Nephron (organoid): ENCODE results near the gene ZSWIM6.

ENCODE experiments used
- H3K27ac Mint-ChIP-seq, 3 experiments: 2 replicates each; pipeline ENCODE4 v1.8.0; 2020; ENCODE audit warnings: mixed read lengths in 3 of 3, mild to moderate bottlenecking in 2 of 3, moderate library complexity in 1 of 3
- H3K27me3 Mint-ChIP-seq: 2 replicates; pipeline ENCODE4 v1.8.0; 2021; ENCODE audit warnings: low read depth, mild to moderate bottlenecking, moderate library complexity, mixed read lengths
- H3K36me3 Mint-ChIP-seq: 2 replicates; pipeline ENCODE4 v1.8.0; 2020; ENCODE audit warnings: low read depth, mixed read lengths
- H3K4me1 Mint-ChIP-seq: 2 replicates; pipeline ENCODE4 v1.8.0; 2020; ENCODE audit warnings: mixed read lengths
- H3K4me3 Mint-ChIP-seq, 3 experiments: 2 replicates each; pipeline ENCODE4 v1.8.0; 2020; ENCODE audit warnings: mild to moderate bottlenecking in 3 of 3, mixed read lengths in 3 of 3, moderate library complexity in 2 of 3
- H3K9me3 Mint-ChIP-seq: 2 replicates; pipeline ENCODE4 v1.8.0; 2020; ENCODE audit warnings: mixed read lengths
- TF ChIP-seq, protein P1 (sequence below), 3 experiments: fragments of 200-600 bp; sonication (generic); IDR thresholded peaks; one replicate each; pipeline ENCODE4 v1.5.0; 2021; ENCODE audit warnings: antibody characterized with exemption in 3 of 3; ENCODE audit not compliant: unreplicated experiment in 3 of 3

ZSWIM6 gene

DNA sequence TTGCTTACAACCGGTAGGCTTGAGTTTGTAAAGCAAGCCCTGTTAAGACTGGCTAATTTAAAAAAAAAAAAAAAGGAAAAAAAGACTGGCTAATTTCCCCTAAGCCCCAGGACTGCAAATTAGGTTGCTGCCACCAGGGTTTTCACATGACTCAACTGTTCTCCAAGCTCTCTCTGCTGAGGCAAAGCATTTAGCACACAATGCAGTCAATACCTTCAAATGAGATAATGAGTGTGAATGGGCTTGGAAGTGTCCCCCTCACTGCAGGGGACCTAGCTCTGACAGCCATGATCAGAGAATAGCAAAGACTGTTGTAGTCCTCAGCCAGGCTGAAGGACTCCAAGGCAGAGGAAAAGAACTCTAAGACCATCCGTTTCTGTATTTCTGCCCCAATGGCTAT, 42.8 kb upstream of the ZSWIM6 start:
- Mint-ChIP-seq H3K36me3 (no peaks in the 10 kb centered on the region), H3K27me3 (no peaks in the 10 kb centered on the region)
- TF ChIP-seq, protein P1, sequence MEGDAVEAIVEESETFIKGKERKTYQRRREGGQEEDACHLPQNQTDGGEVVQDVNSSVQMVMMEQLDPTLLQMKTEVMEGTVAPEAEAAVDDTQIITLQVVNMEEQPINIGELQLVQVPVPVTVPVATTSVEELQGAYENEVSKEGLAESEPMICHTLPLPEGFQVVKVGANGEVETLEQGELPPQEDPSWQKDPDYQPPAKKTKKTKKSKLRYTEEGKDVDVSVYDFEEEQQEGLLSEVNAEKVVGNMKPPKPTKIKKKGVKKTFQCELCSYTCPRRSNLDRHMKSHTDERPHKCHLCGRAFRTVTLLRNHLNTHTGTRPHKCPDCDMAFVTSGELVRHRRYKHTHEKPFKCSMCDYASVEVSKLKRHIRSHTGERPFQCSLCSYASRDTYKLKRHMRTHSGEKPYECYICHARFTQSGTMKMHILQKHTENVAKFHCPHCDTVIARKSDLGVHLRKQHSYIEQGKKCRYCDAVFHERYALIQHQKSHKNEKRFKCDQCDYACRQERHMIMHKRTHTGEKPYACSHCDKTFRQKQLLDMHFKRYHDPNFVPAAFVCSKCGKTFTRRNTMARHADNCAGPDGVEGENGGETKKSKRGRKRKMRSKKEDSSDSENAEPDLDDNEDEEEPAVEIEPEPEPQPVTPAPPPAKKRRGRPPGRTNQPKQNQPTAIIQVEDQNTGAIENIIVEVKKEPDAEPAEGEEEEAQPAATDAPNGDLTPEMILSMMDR (IDR thresholded peaks at IDR 0.05; ENCODE audit: unreplicated experiment in 3 of 3), result no peak

DNA sequence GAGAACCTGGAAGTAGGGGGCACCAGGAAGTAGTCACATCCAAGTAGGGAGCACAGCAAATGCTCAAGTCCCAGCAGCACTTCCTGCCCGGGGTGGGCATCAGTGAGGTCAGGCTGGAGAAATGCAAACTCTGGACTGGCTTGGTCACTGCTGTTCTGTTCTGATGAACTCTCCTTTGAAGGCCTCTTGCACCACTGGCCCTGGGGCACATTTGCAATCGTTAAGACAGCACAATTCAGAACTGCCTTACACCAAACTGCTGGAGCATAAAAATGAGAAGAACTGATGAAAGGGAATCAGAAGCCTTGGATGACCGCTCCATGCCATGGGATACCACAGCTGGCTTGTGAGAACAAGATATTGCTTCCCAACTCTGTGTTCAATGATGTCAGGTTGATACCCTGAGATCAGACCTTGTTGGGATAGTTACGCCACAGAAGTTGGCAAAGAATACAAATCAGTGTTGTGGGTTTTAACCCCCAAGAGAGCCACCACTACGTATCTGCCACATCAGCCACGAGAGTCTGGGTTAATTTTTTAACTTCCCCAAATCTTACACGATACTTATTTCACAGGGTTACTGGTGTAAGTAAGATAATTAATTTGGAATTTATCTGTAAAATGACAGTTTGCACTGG, 42.3 kb upstream of the ZSWIM6 start:
- Mint-ChIP-seq H3K4me1 (no peaks in the 10 kb centered on the region), H3K36me3 (no peaks in the 10 kb centered on the region)

More for the DNA sequence above, 42.8 kb upstream of the ZSWIM6 start:
- H3K9me3 Mint-ChIP-seq, result no peaks in the 10 kb centered on the region
- no peak overlapping the region for H3K4me3 Mint-ChIP-seq
- peak overlapping the region in 1 of 3 experiments; percentile 43 for H3K27ac Mint-ChIP-seq
- no peaks in the 10 kb centered on the region for H3K4me1 Mint-ChIP-seq

DNA sequence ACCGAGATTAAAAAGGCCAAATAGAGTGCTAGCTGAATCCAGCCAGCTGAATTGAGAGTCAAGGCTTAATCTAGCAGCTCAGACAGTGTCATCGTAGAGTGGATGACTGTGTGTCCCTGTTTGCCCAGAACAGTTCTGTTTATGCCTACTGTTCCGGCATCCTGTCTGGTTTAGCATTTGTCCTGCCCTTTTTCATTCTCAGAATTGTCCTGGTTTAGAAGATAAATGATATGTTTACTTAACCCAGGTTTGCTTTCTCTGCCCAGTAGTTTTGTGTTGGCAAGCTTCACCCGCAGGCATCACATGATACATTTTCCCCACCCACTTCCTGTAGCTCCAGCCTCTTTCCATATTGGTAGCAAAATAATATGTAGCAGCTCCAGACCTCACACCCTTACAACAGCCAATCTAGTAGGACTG, 41.3 kb upstream of the ZSWIM6 start:
- H3K9me3 Mint-ChIP-seq, result no peaks in the 10 kb centered on the region
- H3K4me1 Mint-ChIP-seq, result no peaks in the 10 kb centered on the region
- peak overlapping the region in 1 of 3 experiments; percentile 20 for H3K27ac Mint-ChIP-seq
- no peak overlapping the region for H3K4me3 Mint-ChIP-seq
- TF ChIP-seq, protein P1 (IDR thresholded peaks at IDR 0.05; ENCODE audit: unreplicated experiment in 3 of 3), result no peak
- peaks cover under 1% of the 10 kb centered on the region for H3K27me3 Mint-ChIP-seq
- H3K36me3 Mint-ChIP-seq, result no peaks in the 10 kb centered on the region

More for the DNA sequence above, 42.3 kb upstream of the ZSWIM6 start:
- Mint-ChIP-seq H3K27ac (peak overlapping the region in 1 of 3 experiments; percentile 43), H3K27me3 (no peaks in the 10 kb centered on the region), H3K4me3 (no peak overlapping the region), H3K9me3 (no peaks in the 10 kb centered on the region)
- TF ChIP-seq, protein P1 (IDR thresholded peaks at IDR 0.05; ENCODE audit: unreplicated experiment in 3 of 3), result no peak

DNA sequence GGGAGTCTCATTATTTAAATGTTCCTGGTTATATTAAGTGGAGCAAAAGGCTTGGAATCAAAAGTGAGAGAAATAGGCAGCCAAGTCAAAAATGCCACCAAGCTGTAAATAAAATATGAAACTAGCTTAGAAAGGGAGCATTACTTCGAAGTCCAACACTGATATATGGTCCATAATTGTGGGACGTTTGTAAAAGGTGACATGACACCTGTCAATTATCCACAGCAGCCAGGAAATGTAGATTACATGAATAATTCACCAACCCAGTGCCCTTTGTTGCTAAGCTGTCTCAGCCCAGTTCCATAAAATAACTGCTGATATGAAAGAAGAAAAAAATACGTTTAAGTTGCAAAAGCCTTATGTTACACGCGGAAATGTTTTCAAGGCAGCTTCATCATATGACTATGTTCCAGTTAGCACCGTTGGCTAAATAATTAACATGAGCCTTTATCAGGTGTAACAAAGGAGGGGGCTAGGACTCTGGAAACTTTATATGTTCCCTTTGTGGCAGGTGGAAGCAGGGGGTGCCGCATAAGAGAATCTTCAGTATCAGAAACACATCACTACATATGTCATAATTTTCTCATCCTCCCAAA, 39.9 kb upstream of the ZSWIM6 start:
- TF ChIP-seq, protein P1 (IDR thresholded peaks at IDR 0.05; ENCODE audit: unreplicated experiment in 3 of 3), result no peak
- H3K9me3 Mint-ChIP-seq, result no peaks in the 10 kb centered on the region
- no peak overlapping the region for H3K4me3 Mint-ChIP-seq
- H3K27ac Mint-ChIP-seq, result peak overlapping the region; percentile 37 to 81 (median 52)
- peaks cover 4% of the 10 kb centered on the region for H3K27me3 Mint-ChIP-seq
- no peaks in the 10 kb centered on the region for H3K36me3 Mint-ChIP-seq
- no peaks in the 10 kb centered on the region for H3K4me1 Mint-ChIP-seq

DNA sequence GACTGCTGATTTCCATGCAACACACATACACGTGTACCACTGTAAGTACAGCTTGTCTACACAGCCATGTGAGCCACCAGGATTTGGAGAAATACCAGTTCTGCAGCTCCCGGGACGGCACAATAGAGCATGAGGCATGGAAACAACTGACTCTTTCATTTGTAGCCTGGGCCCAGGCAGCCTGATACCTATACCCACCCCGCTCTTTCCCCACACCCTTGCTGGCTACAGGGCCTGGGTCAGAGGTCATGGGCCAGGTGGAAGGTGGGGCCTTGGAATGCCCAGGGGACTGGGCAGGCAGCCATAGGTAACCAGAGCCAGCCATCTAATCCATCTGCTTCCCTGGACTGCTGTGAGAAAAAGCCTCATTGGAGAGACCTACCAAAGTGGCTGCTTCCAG, 39.0 kb upstream of the ZSWIM6 start:
- H3K4me3 Mint-ChIP-seq, result no peak overlapping the region
- TF ChIP-seq, protein P1 (IDR thresholded peaks at IDR 0.05; ENCODE audit: unreplicated experiment in 3 of 3), result no peak

DNA sequence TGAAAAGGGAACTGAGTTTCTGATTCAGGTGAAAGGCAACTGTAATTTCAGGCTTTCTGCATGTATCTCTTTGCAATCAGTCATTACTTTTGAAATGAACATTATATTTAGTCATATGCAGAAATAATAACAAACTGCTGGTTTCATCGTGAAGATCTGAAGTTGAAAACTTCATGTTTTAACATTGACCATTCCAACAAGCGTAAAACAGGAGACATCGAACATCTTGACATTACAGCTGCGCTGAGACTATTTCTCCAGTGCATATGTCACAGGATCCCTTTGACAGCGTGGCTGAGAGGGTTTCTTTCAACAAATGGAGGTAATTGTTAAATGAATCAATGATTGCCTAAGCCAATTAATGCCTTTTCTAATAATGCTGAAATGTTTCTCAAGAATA, 38.2 kb upstream of the ZSWIM6 start:
- H3K4me3 Mint-ChIP-seq, result no peak overlapping the region
- no peaks in the 10 kb centered on the region for H3K4me1 Mint-ChIP-seq
- TF ChIP-seq, protein P1 (IDR thresholded peaks at IDR 0.05; ENCODE audit: unreplicated experiment in 3 of 3), result no peak
- no peaks in the 10 kb centered on the region for H3K9me3 Mint-ChIP-seq
- no peak overlapping the region for H3K27ac Mint-ChIP-seq
- no peaks in the 10 kb centered on the region for H3K36me3 Mint-ChIP-seq
- peaks cover 4% of the 10 kb centered on the region for H3K27me3 Mint-ChIP-seq

More for the DNA sequence above, 39.0 kb upstream of the ZSWIM6 start:
- Mint-ChIP-seq H3K9me3 (no peaks in the 10 kb centered on the region), H3K27me3 (peaks cover 4% of the 10 kb centered on the region), H3K4me1 (no peaks in the 10 kb centered on the region), H3K27ac (no peak overlapping the region), H3K36me3 (no peaks in the 10 kb centered on the region)
